Upper lobe of left lung (tissue), 6 donors: ENCODE data around the gene PLXNA2. TPM values are rescaled to one million over a fixed set of nuclear protein-coding genes. Genes with fewer than 3 reads are reported as not detected.
A peak's percentile ranks its signal among the peaks of the same experiment; 100 is the strongest.

Source experiments
- ATAC-seq, 2 donors: fragments of 200-7000 bp; cut with Tn5 transposase; one replicate each; pipeline ENCODE4 v1.9.1; 2022; ENCODE audit warnings: mild to moderate bottlenecking in 2 of 2, moderate library complexity in 2 of 2; ENCODE audit not compliant: low FRiP score in 2 of 2
- DNase-seq, 2 donors: peaks; one replicate each; pipeline ENCODE4 v3.0.0-alpha.2; 2019 to 2020
- H3K27ac ChIP-seq, 4 donors: fragments of 200-600 bp; sonication (generic); one replicate each; pipeline ENCODE4 v1.5.1; 2016 to 2019
- H3K27me3 ChIP-seq, 4 donors: fragments of 200-600 bp; sonication (generic); one replicate each; pipeline ENCODE4 v1.5.1; 2017 to 2019
- H3K36me3 ChIP-seq, 4 donors: fragments of 200-600 bp; sonication (generic); one replicate each; pipeline ENCODE4 v1.5.1; 2016 to 2019
- H3K4me1 ChIP-seq, 4 donors: fragments of 200-600 bp; sonication (generic); one replicate each; pipeline ENCODE4 v1.5.1; 2018 to 2019
- H3K4me3 ChIP-seq, 4 donors: fragments of 200-600 bp; sonication (generic); one replicate each; pipeline ENCODE4 v1.5.1; 2017 to 2019; ENCODE audit warnings: mild to moderate bottlenecking in 2 of 4, moderate library complexity in 1 of 4
- H3K9me3 ChIP-seq, 4 donors: fragments of 200-600 bp; sonication (generic); one replicate each; pipeline ENCODE4 v1.5.1; 2018 to 2019
- CTCF ChIP-seq, 6 experiments: fragments of 450-650 bp in 4 of 6; fragments of 200-600 bp in 2 of 6; sonication (generic) in 2 of 6; IDR thresholded peaks; one replicate each; pipeline ENCODE4 v1.5.1; 2016 to 2019; ENCODE audit warnings: antibody characterized with exemption in 6 of 6
- EP300 ChIP-seq, 4 donors: sonication (generic); formaldehyde crosslinking; IDR thresholded peaks; one replicate each; pipeline ENCODE4 v1.5.1; 2017; ENCODE audit warnings: antibody characterized with exemption in 4 of 4, control low read depth in 2 of 4
- POLR2A ChIP-seq, 4 donors: fragments of 450-650 bp; IDR thresholded peaks; one replicate each; pipeline ENCODE4 v1.5.1; 2016 to 2017; ENCODE audit warnings: antibody characterized with exemption in 4 of 4, mild to moderate bottlenecking in 2 of 4
- POLR2AphosphoS5 ChIP-seq, 2 donors: sonication (generic); formaldehyde crosslinking; IDR thresholded peaks; one replicate each; pipeline ENCODE4 v1.5.1; 2017; ENCODE audit warnings: antibody characterized with exemption in 2 of 2
- WGBS, 2 donors: methylation state at CpG; one replicate each; pipeline ENCODE4 v1.1.5; 2017 to 2018; 5-methylcytosine and 5-hydroxymethylcytosine counted together
- total RNA-seq, 6 donors: library from RNA; depleted of rRNA in 4 of 6; stranded (reverse); fragments of >200 nt in 4 of 6; gene quantifications; one replicate each; pipeline versions ENCODE4 v1.1.0 to v1.2.1, GENCODE V29; 2016 to 2021
- donor health status: DM: no; HTN: no; CAD: no; lungs with moderate emphysema.
- donor health status: DM: no; HTN: yes; CAD: no; lungs with severe emphysema.

Gene PLXNA2
- total RNA-seq, 6 donors from 2014 or later, result 77.5 to 150 (median 101) TPM

DNA sequence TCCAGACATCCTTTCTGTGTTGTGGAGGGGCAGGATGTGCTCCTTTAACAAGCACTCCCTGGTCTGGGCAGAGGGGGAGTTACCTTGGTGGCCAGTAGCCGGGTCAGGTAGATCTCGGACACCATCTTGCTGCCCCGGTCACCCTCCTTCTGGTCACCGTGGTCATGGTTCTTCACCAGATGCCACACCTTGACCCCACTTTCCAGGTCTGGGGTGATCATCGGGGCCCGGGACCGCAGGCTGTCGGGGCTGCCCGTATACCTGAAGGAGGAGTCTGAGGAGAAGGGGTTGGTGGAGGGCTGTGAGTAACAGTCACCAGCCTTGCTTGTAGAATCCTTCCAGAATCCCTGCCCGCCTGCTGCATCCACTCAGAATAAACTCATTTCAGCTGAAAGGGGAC is 210.9 kb downstream of the PLXNA2 start:
- WGBS, 2 donors, result 92 to 100% methylated on average over 10 of the region's 10 CpGs
- Histone ChIP-seq H3K9me3 (no peaks in the 10 kb centered on the region), H3K4me3 (no peak overlapping the region), H3K27ac (peak overlapping the region in 2 of 4 donors; percentile 4 to 7), H3K27me3 (no peaks in the 10 kb centered on the region), H3K36me3 (peaks cover 17 to 97% (median 69%) of the 10 kb centered on the region in 4 donors), H3K4me1 (peaks cover 0 to 19% (median 12%) of the 10 kb centered on the region in 4 donors)
- DNase-seq (peak in 1 of 2 donors; percentile 62), ATAC-seq (no peak)
- TF ChIP-seq POLR2AphosphoS5 (IDR thresholded peaks at IDR 0.05) (no peak), POLR2A (IDR thresholded peaks at IDR 0.05) (no peak), CTCF (IDR thresholded peaks at IDR 0.05) (no peak), EP300 (IDR thresholded peaks at IDR 0.05) (no peak)

- Histone ChIP-seq H3K9me3 (no peaks in the 10 kb centered on the region), H3K4me1 (peaks cover 0 to 19% (median 12%) of the 10 kb centered on the region in 4 donors), H3K27ac (peak overlapping the region in 3 of 4 donors; percentile 21 to 71 (median 44)), H3K27me3 (no peaks in the 10 kb centered on the region), H3K4me3 (no peak overlapping the region), H3K36me3 (peaks cover 13 to 97% (median 69%) of the 10 kb centered on the region in 4 donors)
- WGBS, 2 donors, result 58 to 68% methylated on average over 4 of the region's 4 CpGs
- ATAC-seq, result no peak
- TF ChIP-seq CTCF (IDR thresholded peaks at IDR 0.05) (no peak), POLR2AphosphoS5 (IDR thresholded peaks at IDR 0.05) (no peak), POLR2A (IDR thresholded peaks at IDR 0.05) (no peak), EP300 (IDR thresholded peaks at IDR 0.05) (no peak)
- no peak for DNase-seq
Measured at GRCh38 chr1:208031932-208032320, 212.3 kb downstream of the PLXNA2 start.

DNA sequence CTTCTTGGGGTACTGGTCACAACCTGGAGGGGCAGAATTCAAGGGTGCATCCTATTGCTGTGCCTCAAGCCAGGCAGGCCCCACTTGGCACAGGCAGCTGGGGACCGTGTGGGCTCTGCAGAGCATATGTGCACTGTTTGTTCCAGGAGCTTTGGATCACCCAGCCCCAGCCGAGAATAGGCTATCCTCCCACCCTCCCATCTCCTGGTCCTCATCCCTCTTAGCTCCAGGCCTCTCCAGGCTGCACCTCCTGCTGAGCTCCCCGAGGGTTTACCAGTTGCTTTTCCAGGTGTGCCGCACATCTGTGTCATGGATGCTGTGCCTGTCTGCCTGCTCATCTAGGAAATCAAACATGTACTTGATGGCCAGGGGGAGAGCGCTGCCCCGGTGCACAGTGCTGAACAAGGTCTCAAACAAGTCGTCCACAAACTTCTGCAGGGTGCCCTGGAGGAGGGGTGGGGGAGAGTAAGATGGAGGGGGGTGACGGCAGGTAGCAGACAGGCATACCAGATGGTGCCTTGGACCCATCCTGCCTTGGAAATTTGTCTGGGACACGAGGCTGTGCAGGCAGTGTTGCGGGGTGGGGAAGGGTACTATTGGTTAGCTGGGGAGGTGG is 212.8 kb downstream of the PLXNA2 start:
- ATAC-seq, result no peak
- H3K27ac ChIP-seq, result peak overlapping the region in 2 of 4 donors; percentile 35 to 71
- WGBS, 2 donors, result 89 to 93% methylated on average over 5 to 9 of the region's 10 CpGs

DNA sequence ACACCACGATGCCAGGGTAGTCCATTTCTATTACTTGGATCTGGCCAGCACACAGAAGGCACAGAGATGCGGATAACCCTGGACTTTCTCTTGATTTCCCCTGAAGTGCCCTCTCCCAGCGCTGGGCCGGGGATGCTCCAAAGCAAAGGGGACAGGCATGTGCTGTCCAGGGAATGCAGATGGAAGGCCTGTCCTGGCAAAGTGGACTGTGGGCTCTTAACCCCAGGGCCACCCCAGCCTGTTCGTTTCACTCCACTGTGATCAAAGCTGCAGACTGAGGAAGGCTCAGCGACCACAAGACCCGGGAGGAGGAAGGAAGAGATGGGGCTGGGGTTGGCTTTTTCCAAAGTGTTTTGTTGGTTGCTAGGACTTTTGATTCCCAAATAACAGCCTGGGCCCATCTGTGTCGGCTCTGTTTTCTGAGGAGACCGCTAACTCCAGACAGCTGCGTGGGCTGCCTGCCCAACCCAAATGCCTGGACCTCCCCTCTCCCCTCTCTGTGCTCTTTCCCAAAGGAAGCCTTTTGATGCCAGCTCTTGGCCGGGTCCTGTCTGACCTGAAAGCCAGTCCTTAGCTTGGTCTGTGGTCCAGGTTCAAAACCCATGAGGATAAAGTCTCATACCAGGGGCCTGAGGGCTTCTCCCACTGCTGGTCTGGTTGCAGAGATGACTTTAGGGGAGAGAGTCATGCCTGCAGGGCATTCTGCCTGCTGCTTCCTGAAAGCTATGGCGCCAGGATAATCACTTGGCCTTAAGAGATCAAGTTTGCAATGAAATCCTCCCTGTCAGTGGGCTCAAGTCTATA is 213.7 kb downstream of the PLXNA2 start:
- H3K4me1 ChIP-seq, result peaks cover 0 to 19% (median 12%) of the 10 kb centered on the region in 4 donors
- TF ChIP-seq POLR2AphosphoS5 (IDR thresholded peaks at IDR 0.05) (peak in 1 of 2 donors; percentile 32), CTCF (IDR thresholded peaks at IDR 0.05) (no peak), EP300 (IDR thresholded peaks at IDR 0.05) (no peak), POLR2A (IDR thresholded peaks at IDR 0.05) (no peak)
- H3K27ac ChIP-seq, result peak overlapping the region; percentile 70 to 81 (median 76)
- 42 to 65% methylated on average over 11 to 12 of the region's 12 CpGs for WGBS, 2 donors
- ATAC-seq (peak; percentile 60 to 81), DNase-seq (peak in 1 of 2 donors; percentile 41)
- no peaks in the 10 kb centered on the region for H3K9me3 ChIP-seq
- H3K36me3 ChIP-seq, result peaks cover 12 to 95% (median 75%) of the 10 kb centered on the region in 4 donors
- no peak overlapping the region for H3K4me3 ChIP-seq
- no peaks in the 10 kb centered on the region for H3K27me3 ChIP-seq

More for the DNA sequence above, 212.8 kb downstream of the PLXNA2 start:
- DNase-seq, result no peak
- Histone ChIP-seq H3K27me3 (no peaks in the 10 kb centered on the region), H3K4me3 (no peak overlapping the region), H3K4me1 (peaks cover 0 to 19% (median 12%) of the 10 kb centered on the region in 4 donors), H3K9me3 (no peaks in the 10 kb centered on the region), H3K36me3 (peaks cover 13 to 97% (median 71%) of the 10 kb centered on the region in 4 donors)
- TF ChIP-seq POLR2A (IDR thresholded peaks at IDR 0.05), result no peak
- TF ChIP-seq CTCF (IDR thresholded peaks at IDR 0.05), result no peak
- TF ChIP-seq POLR2AphosphoS5 (IDR thresholded peaks at IDR 0.05), result no peak
- TF ChIP-seq EP300 (IDR thresholded peaks at IDR 0.05), result no peak
